Fibroblast of skin of abdomen (primary cell): Measurements from ENCODE around the gene MARK3.
"Not testable (repeated sequence)": the region's sequence is repeated elsewhere in the genome, so short reads cannot be mapped to it uniquely, and the experiment has no call there.

Experiments used
- DNase-seq: peaks from one replicate; pipeline ENCODE4 v3.0.0-alpha.2; 2013

Gene MARK3

GRCh38 chr14:103492156-103492925 is 107.1 kb downstream of the MARK3 start:
- DNase-seq, result no peak

- no peak for DNase-seq
Measured at GRCh38 chr14:103495854-103496253, 110.6 kb downstream of the MARK3 start.

GRCh38 chr14:103496776-103497175 is 111.6 kb downstream of the MARK3 start:
- no peak for DNase-seq

GRCh38 chr14:103499709-103500108 is 114.5 kb downstream of the MARK3 start:
- DNase-seq, result no peak

- DNase-seq, result peak; percentile 72
Measured at GRCh38 chr14:103500148-103500990, 115.2 kb downstream of the MARK3 start.

GRCh38 chr14:103501041-103501870 is 116.0 kb downstream of the MARK3 start:
- no peak for DNase-seq

- DNase-seq, result no peak
Measured at GRCh38 chr14:103501921-103502669, 116.9 kb downstream of the MARK3 start.

GRCh38 chr14:103502877-103503276 is 117.7 kb downstream of the MARK3 start:
- DNase-seq, result no peak

GRCh38 chr14:103503296-103503695 is 118.1 kb downstream of the MARK3 start:
- DNase-seq, result no peak

- DNase-seq, result no peak
Measured at GRCh38 chr14:103504991-103505565, 119.9 kb downstream of the MARK3 start.

GRCh38 chr14:103507751-103508150 is 122.5 kb downstream of the MARK3 start:
- no peak for DNase-seq

- DNase-seq, result no peak
Measured at GRCh38 chr14:103508521-103509329, 123.5 kb downstream of the MARK3 start.

GRCh38 chr14:103509864-103510723 is 124.9 kb downstream of the MARK3 start:
- no peak for DNase-seq

GRCh38 chr14:103510724-103511693 is 125.8 kb downstream of the MARK3 start:
- no peak for DNase-seq

GRCh38 chr14:103512180-103512579 is 127.0 kb downstream of the MARK3 start:
- DNase-seq, result not testable (repeated sequence)

- DNase-seq, result no peak
Measured at GRCh38 chr14:103512701-103513611, 127.7 kb downstream of the MARK3 start.
